GM19467 (cell line): ENCODE results near the gene UPF3B.
A peak's percentile ranks its signal among the peaks of the same experiment; 100 is the strongest.
"Not testable (repeated sequence)": the region's sequence is repeated elsewhere in the genome, so short reads cannot be mapped to it uniquely, and the experiment has no call there.

ENCODE experiments used
- ATAC-seq: cut with Tn5 transposase; IDR thresholded peaks from one replicate; pipeline ENCODE4 v1.9.1; 2021; ENCODE audit warnings: mild to moderate bottlenecking, moderate library complexity; ENCODE audit not compliant: unreplicated experiment

UPF3B gene

DNA sequence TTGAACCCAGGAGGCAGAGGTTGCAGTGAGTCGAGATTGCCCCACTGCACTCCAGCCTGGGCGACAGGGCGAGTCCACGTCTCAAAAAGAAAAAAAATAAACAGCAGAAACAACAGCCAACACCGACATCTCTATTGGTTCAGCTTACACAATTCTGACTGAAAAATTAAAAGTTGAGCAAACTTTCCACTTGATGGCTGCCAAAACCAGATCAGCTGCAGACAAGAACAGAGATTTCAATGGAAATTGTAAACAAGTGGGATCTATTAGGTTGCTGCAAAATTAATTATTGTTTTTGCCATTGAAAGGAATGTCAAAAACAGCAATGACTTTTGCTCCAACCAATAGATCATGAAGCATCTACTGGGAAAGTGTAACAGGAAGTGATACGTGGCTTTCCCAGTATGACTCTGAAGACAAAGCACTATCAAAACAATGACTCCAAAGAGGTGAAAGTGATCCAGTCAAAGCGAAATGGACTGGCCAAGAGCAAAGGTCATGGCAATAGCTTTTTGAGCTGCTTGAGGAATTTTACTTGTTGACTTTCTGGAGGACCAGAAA lies 26.3 kb downstream of the UPF3B start:
- ATAC-seq, result no peak

DNA sequence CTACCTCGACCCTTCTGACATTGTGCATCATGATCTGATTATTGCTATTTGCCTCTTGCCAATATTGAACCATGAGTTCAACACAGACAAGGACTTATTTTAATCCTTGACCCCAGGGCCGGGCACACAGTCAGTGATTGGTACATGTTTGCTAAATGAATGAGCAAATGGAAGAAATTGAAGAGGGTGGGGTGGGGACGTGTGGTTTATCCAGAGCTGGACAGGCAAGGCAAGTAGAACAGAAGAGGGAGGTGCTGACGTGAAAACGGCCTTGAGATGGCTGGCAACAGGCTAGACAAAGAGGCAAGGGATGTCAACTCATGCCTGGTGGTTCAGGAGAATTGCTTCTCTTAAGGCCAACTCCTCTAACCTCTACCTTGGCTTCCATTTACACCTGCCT lies 28.5 kb downstream of the UPF3B start:
- not testable (repeated sequence) for ATAC-seq

DNA sequence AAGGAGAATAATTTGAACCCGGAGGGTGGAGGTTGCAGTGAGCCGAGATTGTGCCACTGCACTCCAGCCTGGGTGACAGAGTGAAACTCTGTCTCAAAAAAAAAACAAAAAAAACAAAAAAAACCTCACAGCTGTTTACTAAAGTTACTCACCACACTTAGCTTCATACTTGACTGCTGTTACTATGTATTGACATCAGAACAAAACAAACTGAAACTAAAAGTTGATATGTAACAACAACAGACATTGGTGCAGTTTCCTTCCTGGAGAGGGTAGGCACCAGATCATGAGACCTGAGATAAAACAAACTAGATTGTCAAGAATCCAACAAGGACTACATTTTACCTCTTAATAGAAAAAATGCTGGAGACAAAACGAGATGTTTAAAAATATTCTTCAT lies 31.1 kb downstream of the UPF3B start:
- ATAC-seq, result peak; percentile 96

DNA sequence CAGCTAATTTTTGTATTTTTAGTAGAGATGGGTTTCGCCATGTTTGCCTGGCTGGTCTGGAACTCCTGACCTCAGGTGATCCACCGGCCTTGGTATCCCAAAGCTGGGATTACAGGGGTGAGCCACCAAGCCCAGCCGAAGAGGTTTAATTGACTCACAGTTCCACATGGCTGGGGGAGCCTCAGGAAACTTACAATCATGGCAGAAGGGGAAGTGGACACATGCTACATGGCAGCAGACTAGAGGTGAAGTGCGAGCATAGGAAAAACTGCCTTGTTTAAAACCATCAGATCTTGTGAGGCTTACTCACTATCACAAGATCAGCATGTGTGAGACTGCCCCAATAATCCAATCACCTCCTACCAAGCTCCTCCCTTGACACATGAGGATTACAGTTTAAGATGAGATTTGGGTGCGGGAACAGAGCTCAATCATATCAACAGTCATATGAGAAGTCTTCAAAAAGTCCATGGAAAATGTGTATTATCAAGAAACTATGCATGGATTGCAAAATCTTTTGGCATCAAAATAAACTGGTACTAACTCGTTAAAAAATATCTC lies 35.6 kb downstream of the UPF3B start:
- ATAC-seq, result no peak

DNA sequence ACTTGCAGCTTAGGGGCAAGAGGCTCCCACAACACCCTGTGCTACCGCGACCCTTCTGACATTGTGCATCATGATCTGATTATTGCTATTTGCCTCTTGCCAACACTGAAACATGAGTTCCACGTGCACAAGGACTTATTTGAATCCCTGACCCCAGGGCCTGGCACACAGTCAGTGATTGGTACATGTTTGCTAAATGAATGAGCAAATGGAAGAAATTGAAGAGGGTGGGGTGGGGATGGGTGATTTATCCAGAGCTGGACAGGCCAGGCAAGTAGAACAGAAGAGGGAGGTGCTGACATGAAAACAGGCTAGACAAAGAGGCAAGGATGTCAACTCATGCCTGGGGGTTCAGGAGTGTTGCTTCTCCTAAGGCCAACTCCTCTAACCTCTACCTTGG lies 36.5 kb downstream of the UPF3B start:
- no peak for ATAC-seq

DNA sequence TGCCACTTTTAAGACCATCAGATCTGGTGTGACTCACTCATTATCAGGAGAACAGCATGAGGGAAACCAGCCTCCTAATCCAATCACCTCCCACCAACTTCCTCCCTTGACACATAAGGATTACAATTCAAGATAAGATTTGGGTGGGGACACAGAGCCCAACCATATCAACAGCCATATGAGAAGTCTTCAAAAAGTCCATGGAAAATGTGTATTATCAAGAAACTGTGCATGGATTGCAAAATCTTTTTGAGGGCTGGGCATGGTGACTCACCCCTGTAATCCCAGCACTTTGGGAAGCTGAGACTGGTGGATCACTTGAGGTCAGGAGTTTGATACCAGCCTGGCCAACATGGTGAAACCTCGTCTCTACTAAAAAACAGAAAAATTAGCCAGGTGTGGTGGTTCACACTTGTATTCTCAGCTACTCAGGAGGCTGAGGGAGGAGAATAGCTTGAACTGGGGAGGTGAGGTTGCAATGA lies 43.5 kb downstream of the UPF3B start:
- no peak for ATAC-seq

DNA sequence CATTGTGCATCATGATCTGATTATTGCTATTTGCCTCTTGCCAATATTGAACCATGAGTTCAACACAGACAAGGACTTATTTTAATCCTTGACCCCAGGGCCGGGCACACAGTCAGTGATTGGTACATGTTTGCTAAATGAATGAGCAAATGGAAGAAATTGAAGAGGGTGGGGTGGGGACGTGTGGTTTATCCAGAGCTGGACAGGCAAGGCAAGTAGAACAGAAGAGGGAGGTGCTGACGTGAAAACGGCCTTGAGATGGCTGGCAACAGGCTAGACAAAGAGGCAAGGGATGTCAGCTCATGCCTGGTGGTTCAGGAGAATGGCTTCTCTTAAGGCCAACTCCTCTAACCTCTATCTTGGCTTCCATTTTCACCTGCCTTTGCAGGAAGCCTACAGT lies 44.3 kb downstream of the UPF3B start:
- ATAC-seq, result not testable (repeated sequence)

DNA sequence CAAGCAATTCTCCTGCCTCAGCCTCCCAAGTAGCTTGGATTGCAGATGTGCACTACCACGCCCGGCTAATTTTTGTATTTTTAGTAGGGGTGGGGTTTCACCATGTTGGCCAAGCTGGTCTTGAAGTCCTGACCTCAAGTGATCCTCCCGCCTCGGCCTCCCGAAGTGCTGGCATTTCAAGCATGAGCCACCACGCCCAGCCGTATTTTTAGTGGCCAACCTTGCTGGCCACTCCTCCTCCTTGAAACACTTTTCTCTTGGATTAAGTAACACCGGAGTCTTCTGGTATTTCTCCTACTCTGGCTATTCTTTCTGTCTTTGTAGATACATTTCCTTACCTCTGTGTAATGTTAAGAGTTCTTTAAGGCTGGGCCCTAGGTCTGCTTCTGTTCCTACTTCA lies 50.2 kb downstream of the UPF3B start:
- ATAC-seq, result no peak

DNA sequence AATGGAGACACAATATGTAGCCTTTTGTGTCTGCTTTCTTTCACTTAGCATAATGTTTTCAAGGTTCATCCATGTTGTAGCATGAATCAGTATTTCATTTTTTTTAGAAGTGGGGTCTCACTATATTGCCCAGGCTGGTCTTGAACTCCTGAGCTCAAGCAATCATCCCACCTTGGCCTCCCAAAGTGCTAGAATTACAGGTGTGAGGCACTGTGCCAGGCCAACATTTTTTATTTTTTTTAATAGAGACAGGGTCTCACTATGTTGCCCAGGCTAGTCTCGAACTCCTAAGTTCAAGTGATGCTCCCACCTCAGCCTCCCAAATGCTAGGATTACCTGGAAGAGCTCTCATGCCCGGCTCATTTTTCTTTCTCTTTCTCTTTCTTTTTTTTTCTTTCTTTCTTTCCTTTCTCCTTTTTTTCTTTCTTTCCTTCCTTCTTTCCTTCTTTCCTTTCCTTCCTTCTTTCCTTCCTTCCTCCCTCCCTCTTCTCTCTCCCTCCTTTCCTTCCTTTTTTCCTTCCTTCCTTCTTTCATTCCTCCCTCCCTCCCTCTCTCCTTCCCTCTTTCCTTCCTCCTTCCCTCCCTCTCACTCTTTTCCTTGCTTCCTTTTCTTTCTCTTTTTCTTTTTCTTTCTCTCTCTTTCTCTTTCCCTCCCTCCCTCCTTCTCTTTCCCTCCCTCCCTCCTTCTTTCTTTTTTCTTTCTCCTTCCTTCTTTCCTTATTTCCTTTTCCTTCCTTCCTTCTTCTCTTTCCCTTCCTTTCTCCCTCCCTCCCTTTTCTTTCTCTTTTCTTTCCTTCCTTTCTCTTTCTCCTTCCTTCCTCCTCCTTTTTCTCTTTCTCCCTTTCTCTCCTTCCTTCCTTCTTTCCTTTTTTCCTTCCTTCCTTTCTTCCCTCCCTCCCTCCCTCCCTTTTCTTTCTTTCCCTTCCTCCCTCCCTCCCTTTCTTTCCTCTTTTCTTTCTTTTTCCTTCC lies 51.2 kb downstream of the UPF3B start:
- ATAC-seq, result no peak

DNA sequence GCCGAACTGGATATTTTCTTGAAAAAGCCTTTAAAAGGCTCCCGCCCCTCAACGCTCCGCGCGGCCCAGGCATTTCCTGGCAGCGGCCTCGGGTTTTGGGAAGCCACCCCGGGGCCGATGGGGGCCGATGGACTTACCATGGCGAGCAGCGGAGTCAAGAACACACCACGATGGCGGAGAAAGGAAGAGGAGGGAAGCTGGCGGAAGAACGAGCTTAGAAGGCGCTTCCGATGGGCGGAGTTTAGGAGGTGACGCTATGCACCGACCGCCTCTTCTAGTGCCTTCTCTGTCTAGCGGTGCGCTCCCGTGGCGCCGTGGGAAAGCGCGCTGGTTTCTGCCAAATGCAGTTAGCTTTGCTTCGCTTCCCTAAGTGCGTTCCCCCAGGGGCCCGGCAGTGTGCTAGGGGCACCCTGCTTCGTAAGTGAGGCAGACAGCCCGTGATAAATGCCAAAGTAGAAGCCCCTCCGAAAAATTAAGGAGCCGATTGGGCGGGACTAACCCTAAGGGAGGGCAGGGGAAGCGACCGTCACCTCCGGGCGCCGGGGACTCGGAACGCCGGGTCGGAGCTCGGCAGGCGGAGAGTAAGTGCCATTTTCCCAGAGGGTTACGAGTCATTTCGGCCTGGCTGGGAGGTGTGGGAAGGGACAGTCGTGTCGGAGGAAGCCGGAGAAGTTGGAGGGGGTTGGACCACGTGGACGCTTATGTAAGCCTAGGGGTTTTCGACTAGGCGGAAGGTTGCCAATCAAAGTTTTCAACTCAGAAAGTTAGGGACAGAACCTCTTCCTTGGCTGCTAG lies 61.1 kb downstream of the UPF3B start, which contains the start of gene RPL39:
Gene RPL39, minus strand, starts transcription at position 194 of the 795 bp plus-strand sequence. Its CDS starts 54 bp downstream, at position 140.
- peak; percentile 85 for ATAC-seq

DNA sequence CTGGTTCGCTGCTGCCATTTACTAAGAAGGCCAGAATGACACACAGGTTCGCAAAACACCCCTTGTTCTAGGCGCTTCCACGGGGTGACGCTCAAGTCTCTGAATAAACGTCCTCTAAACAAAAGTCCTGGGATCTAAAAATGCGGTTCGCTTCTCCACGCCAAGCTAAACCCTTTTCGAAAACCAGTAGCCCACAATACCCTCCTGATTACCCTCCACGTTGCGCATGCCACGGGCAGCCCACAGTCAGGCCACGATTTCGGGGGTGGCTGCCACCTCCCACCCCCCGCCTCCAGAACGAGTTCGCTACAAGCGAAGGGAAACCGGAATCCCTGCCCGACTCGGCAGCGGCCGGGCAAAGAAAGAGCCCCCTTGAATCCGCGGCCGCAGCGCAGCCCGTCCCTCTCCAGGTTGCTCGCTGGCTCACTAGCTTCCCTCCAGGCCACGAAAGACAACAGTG lies 61.8 kb downstream of the UPF3B start:
- peak; percentile 2 for ATAC-seq

DNA sequence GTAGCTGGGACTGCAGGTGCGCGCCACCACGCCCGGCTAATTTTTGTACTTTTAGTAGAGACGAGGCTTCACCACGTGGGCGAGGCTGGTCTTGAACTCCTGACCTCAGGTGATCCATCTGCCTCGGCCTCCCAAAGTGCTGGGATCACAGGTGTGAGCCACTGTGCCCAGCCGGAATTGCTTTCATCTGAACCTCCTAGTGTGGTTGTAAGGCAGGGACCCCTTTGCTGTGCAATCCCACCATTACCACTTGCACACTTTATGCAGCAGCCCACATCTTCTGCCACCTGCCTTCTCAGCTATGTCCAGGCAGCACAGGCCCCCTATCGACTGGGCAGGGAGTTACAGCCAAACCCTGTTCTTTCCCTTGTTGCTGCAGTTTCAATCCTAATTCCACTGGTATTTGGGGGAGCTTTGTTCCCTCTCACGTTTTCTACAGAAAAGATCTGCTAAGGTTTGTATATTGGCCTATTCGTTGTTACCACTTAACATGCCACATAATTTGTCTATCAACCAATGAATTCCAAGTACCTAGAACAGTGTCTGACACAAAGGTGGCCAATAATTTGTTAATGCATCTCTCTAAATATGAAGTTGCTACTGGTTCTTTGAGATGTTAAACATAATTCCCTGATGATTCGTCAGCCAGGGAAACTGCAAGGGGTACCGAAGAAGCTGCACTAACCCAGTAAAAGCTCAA lies 67.9 kb downstream of the UPF3B start:
- no peak for ATAC-seq
